NOMO-1 treated with dmso at 0.1 percent for 144 hours (cell line): ENCODE measurements around the gene ART4.
A peak's percentile ranks its signal among the peaks of the same experiment; 100 is the strongest.

Source experiments
- DNase-seq: peaks from one replicate; lab custom pipeline; 2025; ENCODE audit not compliant: unreplicated experiment; lab: John Stamatoyannopoulos, UW

The ART4 gene

GRCh38 chr12:14811486-14811885, 31.8 kb downstream of the ART4 start:
- no peak for DNase-seq

- no peak for DNase-seq
These were observed 32.3 kb downstream of the ART4 start for GRCh38 chr12:14810953-14811483.

GRCh38 chr12:14810167-14810952, 33.0 kb downstream of the ART4 start:
- no peak for DNase-seq

GRCh38 chr12:14803830-14804160, 39.5 kb downstream of the ART4 start:
- no peak for DNase-seq

- DNase-seq = peak; percentile 98
These were observed 40.1 kb downstream of the ART4 start, which contains the start of the genes C12orf60 and WBP11 for GRCh38 chr12:14803011-14803829. Gene C12orf60 (plus strand): TSS chr12:14803670. CDS start chr12:14822936, 19,266 bp downstream. Gene WBP11 (minus strand): TSS chr12:14803478. CDS start chr12:14801383, 2,095 bp downstream.

GRCh38 chr12:14802721-14803010, 40.7 kb downstream of the ART4 start:
- peak; percentile 2 for DNase-seq

- DNase-seq = no peak
These were observed 41.1 kb downstream of the ART4 start for GRCh38 chr12:14802247-14802646.

GRCh38 chr12:14795028-14795448, 48.3 kb downstream of the ART4 start:
- DNase-seq = no peak

GRCh38 chr12:14785568-14785967, 57.8 kb downstream of the ART4 start:
- DNase-seq = no peak

- no peak for DNase-seq
These were observed 58.9 kb downstream of the ART4 start for GRCh38 chr12:14784471-14784870.

- DNase-seq = no peak
These were observed 60.6 kb downstream of the ART4 start for GRCh38 chr12:14782756-14783155.

- DNase-seq = no peak
These were observed 61.8 kb downstream of the ART4 start for GRCh38 chr12:14781563-14781962.

- DNase-seq = no peak
These were observed 62.5 kb downstream of the ART4 start for GRCh38 chr12:14780859-14781258.

- no peak for DNase-seq
These were observed 63.5 kb downstream of the ART4 start for GRCh38 chr12:14779834-14780233.

- no peak for DNase-seq
These were observed 66.1 kb downstream of the ART4 start for GRCh38 chr12:14777271-14777670.

GRCh38 chr12:14776236-14776961, 66.9 kb downstream of the ART4 start:
- DNase-seq = no peak

GRCh38 chr12:14775636-14775980, 67.7 kb downstream of the ART4 start:
- no peak for DNase-seq
